HG03342 (cell line): ENCODE data around the gene C19orf85.
"Not testable (repeated sequence)": the region's sequence is repeated elsewhere in the genome, so short reads cannot be mapped to it uniquely, and the experiment has no call there.

Experiments used
- ATAC-seq: cut with Tn5 transposase; IDR thresholded peaks from one replicate; pipeline ENCODE4 v1.9.1; 2021; ENCODE audit warnings: mild to moderate bottlenecking, moderate library complexity; ENCODE audit not compliant: unreplicated experiment

C19orf85 gene

DNA sequence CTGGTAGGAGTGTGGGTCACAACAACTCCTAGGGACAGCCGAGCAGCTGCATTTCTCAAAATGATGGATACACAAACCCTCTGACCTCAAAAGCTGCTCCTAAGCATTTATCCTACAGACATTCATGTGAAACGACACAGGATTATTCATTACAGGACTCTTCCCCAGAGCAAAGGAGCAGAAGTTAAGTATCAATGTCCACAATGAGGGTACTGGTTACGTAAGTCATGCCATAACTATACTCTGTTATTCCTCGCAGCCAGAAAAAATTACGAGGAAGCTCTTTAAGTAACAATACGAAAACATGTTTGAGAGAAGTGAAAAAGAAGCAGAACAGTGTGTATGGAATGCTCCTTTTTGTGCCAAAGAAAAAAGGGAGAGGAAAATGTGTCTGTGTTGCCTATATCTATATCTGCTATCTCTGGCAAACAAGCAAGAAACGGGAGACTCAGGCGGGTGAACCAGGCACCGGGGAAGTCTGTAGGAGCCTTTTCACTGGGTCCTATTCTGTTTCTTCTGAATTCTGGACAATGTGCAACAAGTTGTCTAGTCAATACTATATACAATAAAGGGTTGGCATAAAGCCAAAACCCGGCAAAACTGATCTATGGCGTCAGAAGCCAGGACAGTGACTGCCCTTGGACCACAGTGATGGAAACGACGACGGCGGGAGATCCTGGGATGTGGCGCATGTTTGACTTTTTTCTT is 4.4 kb downstream of the C19orf85 start:
- no peak for ATAC-seq

DNA sequence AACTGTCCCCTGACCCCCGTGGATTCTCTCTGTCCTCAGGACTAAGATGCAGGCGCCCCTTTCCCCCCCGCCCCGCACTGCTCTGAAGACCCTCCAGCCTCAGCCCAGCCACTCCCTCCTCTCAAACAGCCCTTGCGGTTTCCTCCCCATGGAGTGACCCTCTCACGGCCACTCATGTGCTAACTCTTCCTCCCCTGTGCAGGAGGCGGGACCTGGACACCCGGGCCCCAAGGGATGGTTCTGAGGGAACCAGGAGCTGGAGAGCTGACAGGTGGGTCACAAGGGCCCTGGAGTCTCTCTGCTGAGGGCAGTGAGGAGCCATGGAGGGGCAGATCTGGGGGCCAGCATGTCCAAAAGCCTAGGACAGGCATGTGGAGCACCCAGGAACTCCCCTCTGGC is 5.0 kb downstream of the C19orf85 start:
- no peak for ATAC-seq

DNA sequence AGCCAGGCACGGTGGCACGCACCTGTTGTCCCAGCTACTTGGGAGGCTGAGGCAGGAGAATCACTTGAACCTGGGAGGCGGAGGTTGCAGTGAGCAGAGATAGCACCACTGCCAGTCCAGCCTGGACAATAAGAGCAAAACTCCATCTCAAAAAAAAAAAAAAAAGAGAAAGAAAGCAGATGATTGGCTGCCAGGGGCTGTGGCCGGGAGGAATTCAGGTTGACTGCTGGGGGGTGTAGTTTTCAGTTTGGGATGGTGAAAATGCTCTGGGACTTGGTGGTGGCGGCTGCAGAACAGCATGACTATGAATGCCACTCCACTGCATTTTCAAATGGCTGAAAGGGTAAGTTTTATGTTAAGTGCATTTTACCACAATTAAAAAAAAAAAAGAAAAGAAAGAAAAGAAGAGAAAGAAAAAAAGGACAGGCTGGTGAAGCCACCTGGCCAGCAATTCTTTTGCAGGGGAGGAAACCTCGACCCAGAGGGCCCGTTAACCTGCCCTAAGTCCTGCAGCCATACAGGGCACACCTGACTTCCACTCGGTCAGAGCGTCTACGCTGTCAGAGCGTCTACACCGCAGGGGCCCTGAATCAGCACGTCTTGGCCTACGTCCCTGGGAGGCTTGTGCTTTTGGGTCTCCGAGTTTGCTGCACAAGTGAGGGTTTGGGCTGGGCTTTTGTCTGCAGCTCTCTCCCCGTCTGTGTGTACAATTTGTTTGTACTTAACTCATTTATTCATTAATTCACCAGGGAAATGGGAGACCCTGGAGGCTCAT is 6.7 kb downstream of the C19orf85 start:
- ATAC-seq, result no peak

DNA sequence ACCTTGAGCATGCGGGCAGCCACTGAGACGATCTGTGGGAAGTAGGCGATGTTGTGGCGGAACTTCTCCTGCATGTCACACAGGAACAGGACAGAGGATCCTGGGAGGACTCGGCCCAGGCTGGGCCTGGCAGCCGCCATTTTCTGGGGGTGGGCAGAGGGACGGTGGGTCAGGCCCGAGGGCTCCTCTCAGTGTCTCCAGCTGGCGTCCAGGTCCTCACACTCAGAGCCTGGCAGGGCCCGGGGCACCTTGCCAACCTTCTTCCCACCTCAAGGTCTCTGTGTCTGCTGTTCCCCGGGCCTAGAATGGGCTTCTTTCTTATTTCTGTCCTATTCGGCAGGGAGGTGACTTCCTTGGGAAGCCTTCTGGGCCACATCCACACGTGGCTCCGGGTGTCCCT is 8.2 kb downstream of the C19orf85 start:
- no peak for ATAC-seq

DNA sequence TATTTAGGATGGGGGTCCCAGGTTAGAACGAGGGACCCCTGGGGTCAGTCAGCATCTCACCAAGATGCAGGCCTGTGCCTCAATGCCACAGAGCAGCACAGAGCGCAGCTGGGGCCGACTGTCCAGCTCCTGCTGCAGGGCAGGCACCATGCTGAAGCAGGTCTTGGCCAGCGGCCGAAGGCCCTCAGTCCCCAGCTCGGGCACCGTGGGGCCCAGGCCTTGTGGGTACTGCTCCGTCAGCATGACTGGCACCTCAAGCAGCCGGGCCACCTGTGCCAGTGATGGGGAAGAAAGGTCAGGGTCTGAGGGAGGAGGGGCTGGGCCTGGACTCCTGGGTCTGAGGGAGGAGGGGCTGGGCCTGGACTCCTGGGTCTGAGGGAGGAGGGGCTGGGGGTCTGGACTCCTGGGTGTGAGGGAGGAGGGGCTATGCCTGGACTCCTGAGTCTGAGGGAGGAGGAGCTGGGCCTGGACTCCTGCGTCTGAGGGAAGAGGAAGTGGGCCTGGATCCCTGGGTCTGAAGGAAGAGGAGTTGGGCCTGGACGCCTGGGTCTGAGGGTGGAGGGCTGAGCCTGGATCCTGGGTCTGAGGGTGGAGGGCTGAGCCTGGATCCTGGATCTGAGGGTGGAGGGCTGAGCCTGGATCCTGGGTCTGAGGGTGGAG is 8.8 kb downstream of the C19orf85 start:
- no peak for ATAC-seq

DNA sequence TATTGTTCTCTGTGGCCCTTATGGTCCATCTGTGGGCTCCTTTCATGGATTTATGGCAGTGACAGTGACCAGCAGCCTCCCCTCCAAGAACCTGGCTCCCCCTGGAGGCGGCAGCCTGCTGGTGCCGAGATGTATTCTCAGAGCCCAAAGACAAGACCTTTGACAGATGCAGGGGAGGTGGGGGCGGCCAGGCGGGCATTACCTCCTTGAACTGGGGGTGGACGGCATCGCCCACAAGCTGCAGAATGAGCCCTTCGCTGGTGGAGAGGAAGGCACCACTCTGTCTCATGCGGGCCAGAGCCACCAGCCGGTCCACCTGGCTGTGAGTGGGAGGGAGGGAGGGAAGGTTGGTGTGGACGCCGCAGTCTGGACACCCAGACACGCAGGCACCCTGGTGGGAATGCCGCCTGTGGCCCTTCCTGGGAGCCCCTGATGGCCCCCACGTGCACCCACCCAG is 9.7 kb downstream of the C19orf85 start:
- no peak for ATAC-seq

DNA sequence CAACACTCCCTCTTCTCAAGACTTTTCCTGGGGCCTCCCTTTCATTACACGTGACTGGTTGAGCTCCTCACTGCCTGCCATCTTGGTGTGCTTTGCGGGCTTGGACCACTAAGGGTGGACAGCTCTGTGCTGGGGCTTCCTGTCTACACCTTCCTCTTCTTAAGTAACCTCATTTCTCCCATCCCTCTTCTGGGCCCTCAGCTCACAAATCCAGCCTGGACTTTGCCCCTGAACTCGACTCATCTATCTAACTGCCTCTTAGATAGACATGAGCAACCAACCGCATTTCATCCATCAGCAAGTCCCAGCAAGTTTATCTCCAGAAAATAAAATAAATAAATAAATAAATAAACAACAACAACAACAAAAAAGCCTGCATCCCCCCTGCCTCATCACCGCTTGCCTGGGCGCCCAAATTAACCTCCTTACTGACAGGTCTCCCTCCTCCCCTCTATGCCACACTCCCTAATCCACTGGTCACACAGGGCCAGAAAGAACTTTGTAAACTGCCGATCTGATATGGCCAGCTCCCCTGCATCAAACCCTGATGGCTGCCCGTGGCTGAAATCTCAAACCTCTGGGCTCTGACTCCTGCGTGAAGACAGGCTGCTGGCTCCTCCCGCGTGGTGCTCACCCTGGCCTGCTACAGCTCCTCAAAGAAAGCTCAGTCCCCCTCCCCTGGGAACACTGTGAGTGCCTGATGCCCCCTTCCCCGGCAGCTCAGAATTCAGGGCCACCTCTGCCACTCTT is 10.9 kb downstream of the C19orf85 start:
- no peak for ATAC-seq

DNA sequence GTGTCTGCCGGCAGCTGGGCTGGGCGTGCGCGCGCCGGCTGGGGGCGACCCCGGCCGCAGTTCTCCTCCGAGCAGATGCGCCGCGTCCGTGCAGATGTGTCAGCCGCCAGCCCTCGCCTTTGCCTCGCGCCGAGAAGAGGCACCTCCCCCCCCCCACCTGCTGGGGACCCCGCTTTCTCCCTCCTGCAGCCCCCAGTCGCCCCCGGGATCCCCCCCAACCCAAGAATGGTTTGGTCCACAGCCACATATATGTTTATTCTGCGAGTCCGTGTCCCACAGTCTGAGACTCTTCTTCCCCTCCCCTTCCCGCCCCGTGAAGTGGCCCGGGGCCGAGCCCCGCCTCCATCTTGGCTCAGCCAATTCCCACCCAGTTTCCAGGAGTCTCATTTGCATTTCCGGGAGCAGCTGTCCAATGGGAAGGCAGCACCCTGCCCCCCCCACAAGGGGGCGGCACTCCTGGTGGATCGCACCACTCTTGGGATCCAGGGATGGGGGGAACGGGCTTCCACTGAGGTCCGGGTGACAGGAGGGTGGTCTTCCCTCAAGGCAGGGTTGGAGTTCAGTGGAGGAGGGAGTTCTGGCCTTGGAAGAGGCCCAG is 11.7 kb downstream of the C19orf85 start:
- no peak for ATAC-seq

DNA sequence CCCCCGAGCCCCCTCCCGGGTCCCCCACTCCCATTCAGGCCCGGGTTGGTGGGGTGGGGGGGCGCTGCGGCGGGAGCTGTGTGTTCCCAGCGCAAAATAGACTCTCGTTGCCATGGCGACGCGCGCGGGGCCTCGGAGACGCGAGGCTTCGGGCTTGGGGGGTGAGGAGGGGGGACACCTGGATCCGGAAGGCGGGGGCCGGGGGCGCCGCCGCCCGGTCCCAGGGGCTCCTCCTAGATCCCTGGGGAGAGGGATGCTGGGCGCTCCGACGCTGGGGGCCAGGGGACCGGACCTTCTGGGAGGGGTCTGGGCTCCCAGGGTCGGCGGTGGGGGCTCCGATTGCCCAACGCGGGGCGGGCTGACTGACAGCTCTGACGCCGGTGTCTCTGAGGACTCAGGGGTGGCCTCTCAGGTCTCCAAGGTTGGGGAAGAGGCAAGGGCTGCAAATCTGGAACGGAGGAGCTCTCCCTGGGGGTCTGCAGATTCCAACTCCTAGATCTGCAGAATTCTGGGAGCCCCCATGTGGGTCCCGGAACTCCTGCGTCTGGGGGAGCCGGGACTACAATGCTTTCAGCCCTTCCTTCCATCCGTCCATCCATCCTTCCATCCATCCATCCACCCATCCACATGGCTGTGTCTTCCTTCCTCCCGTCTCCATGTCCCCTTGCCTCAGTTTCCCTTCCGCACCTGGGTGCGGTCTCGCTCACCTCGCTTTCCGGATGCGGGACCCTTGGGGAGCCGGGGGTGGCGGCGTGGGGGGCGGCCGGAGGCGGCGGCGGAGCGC is 12.4 kb downstream of the C19orf85 start:
- no peak for ATAC-seq

DNA sequence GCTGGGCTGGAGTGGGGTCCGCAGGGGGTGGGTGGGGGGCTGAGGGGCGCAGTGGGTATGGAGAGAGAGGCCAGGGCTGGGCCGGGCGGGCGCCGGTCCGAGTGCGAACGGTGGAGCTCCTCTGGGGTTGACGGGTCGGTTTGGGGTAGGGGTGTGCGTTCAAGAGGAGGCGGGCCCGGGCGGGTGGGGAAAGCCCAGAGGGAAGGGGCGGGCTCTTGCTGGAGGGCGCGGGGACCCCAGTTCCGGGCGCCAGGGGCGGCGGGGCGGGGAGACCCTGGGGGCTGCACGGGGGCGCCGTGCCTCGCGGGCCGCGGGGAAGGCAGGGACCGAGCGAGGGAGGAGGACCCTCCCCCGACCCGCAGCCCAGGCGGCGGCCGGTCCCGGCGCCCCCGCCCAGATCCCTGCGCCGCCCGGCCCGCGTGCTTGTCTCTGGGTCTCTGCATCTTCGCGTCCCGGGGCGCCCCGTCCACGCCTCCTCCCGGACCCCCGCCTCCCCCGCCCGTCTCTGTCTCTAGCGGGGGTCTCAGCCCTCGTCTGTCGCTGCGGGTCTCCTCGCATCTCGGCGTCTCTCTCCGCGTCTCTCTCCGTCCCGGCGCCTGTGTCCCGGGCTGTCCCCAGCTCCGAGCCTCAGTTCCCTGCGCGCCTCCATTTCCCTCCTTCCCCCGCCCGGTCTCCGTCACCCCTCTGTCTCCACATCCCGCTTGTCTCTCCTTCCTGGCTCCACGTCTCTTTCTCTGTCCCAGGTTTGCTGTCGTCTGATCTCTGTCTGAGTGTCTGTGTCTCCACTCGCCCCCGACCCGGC is 13.2 kb downstream of the C19orf85 start:
- no peak for ATAC-seq

DNA sequence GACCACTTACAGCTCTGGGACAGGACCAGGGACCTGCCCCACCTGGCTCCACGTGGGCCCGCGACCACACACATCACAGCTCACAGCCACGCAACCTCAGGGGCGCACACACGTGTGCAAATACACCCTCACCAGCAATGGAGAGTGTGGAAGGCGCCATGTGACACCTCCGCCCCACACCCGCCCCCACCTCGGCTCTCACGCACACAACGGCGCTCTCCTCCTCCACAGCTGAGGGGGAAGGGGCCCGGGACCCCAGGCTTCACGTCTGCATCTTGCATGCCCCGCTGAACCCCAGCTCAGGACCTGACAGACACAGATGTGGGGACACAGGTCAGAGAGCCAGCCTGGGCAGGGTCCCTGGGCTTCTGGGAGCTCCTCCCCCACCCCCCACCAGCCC is 15.1 kb downstream of the C19orf85 start:
- ATAC-seq, result no peak

DNA sequence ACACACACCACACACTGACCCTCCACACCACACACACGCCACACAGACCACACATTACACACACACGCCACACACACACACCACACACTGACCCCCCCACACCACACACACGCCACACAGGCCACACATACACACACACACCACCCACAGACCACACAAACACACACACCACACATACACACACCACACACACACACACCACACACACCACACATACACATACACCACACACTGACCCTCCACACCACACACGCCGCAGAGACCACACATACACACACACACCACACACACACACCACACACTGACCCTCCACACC is 16.4 kb downstream of the C19orf85 start:
- ATAC-seq, result not testable (repeated sequence)

DNA sequence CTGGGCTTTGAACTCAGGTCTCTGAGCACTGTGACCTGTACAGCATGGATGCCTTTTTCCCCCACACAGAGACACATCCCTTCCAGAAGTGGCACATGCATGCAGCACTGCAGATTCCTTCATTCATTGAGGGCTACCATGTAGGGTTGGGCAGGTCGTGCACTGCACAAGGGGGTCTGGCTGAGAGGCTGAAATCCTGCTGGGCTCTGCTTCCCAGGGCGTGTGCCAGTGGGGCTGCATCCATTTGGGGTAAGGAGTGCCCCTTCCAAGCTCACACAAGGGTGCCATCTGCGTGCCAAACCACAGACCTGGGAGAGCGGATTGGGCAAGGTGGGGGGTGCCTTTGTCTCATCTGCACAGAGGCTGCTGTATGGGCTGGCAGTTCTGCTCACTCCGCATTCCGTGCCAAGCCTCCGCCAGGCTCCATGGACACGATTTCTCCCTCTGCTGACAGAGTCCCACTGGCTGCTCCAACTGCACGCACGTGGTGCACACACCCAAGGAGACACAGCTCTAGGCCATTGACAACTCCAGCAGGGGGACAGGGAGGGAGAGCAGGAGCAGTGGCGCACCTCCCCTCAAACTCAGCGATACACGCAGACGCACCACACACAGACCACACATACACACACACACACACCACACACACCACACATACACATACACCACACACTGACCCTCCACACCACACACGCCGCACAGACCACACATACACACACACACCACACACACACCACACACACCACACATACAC is 17.0 kb downstream of the C19orf85 start:
- no peak for ATAC-seq

DNA sequence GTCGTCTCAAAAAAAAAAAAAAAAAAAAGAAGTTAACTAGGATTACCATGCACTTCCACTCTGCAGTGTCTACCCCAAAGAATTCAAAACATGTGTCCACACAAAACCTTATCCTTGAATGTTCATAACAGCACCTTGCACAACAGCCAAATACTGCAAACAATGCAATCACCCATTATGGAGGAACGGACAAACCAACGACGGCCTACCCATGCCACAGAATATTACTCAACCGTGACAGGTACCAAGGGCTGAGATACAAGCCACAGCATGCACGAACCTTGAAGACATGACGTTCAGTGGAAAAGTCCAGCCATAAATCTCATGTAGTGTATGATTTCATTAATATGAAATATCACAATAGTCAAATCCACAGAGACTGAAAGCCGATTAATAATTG is 18.5 kb downstream of the C19orf85 start:
- no peak for ATAC-seq

DNA sequence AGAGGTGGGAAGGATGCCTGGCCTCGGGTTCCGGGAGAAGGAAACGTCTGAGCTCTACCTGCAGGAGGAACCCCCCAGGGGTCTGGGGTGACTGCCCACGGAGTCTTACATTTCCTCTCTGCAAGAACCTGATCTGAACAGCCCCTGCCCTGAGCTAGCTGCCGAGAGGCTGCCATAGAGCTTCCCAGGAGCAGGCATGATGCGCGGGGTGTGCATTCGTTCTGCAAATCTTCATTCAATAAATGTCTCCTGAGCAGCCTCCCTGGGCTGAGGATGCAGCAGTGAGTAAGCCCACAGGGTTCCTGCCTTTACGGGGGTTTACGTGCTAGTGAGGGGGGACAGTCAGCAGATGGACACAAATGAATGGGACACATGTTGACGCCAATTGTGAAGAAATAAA is 19.9 kb downstream of the C19orf85 start:
- ATAC-seq, result no peak

DNA sequence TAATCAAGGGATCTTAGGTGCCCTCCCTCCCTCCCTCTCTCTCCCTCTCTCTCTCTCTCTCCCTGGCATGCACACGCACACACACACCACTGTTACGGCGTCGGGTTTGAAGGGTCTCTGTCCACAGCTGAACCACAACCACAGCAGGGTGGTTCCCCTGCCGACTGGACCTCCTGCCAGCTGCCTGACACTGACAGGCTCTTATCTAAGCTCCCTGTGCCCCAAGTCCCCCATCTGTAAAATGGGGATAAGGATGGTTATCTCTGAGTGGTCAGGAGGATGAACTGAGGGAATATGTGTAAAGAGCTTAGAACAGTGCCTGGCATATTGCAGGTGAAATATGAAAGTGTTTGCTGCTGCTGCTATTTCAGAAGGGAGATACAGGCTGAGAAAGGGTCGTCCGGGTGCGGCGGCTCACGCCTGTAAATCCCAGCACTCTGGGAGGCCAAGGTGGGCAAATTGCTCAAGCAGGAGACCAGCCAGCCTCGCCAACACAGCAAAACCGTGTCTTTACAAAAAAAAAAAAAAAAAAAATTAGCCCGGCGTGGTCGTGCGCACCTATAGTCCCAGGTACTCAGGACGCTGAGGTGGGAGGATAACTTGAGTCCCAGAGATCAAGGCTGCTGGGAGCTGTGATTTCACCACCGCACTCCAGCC is 20.6 kb downstream of the C19orf85 start:
- no peak for ATAC-seq

DNA sequence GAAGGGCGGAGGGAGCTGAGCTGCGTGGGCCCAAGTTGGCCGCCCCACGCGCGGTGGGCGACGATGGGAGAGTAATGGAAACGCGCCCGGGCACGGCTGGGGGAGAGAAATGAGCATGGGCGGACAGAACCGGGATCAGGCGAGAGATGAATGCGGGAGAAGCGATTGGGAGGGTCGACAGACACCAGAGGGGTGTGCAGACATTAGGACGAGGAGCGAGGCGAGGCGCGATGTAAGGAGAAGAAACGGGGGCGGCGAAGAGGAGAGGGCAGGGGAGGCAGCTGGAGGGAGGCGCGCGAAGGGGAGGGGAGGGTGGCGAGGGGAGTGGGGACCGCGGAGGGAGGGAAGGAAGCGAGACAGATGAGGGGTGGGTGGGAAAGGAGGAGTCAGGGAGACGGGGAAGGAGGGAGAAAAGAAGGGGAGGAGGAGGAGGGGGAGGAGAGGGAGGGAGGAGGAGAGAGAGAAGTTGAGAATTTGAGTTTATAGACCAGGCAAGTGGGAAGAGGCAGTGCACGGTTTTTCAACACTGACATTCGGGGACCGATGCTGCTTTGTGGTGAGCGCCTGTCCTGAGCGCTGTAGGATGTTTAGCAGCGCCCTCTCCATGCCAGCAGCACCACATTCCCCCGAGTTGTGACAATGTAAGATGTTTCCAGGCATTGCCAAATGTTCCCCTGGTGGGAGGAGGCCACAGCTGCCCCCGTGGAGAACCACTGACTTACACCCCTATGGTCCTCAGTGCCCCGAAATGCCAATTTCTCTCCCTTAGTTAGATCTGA is 21.3 kb downstream of the C19orf85 start, which contains the start of gene SHISA7:
Gene SHISA7 (minus strand): TSS at position 256 of the 779 bp plus-strand sequence. CDS start 437 bp downstream, outside the sequence.
- ATAC-seq, result no peak
